Measurements from ENCODE around the gene SPG21. TPM values are rescaled to one million over a fixed set of nuclear protein-coding genes. Genes with fewer than 3 reads are reported as not detected.

SPG21 gene
- total RNA-seq, 1 experiment from 2014 or later, result 111 TPM

GRCh38 chr15:64930019-64930652 lies 59.6 kb downstream of the SPG21 start:
- Histone ChIP-seq H3K79me2 (ENCODE audit: low read length) (no peaks in the 10 kb centered on the region), H3K4me1 (ENCODE audit: low read length) (no peaks in the 10 kb centered on the region), H4K20me1 (ENCODE audit: insufficient read depth, low read depth, low read length) (no peaks in the 10 kb centered on the region), H2AFZ (ENCODE audit: low read length) (no peak overlapping the region), H3K27me3 (ENCODE audit: low read length) (no peaks in the 10 kb centered on the region), H3K9me3 (ENCODE audit: low read length) (no peaks in the 10 kb centered on the region), H3K4me2 (ENCODE audit: low read depth, low read length, poor library complexity, severe bottlenecking) (no peak overlapping the region), H3K4me3 (ENCODE audit: low read length) (no peak overlapping the region), H3K36me3 (ENCODE audit: insufficient read depth, low read length) (no peaks in the 10 kb centered on the region), H3K27ac (ENCODE audit: low read length) (no peak overlapping the region), H3K9me2 (replicated peaks; ENCODE audit: insufficient read depth, low read length) (no peaks in the 10 kb centered on the region), H3K9ac (ENCODE audit: low read length) (no peak overlapping the region)
- DNase-seq, result no peak

DNA sequence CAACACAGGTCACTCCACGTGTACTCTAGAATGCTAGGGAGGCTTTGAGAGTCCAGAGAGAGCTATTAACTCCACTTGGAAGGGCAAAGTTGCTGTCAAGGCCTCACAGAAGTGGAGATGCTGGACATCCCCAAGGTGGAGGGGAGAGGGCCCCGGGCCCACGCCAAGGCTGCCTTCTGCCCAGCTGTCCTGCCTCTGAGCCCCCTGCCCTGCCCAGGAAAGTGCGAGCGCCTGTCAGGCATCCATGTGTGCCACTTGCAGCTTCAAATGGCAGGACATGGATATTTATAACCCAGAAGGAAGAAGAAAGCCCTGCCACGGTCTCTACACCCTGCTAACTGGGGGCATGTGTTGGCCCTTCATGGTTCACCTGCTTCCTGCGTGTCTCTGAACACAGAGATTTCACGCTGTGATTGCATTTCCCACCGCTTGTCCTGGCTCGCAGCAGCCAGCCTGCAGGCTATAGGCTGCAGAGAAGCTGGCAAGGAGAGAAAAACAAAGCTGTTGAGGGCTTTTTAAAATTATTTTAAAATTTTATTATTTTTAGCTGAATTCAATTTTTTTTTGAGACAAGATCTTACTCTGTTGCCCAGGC lies 61.0 kb downstream of the SPG21 start:
- Histone ChIP-seq H3K9me3 (ENCODE audit: low read length) (no peaks in the 10 kb centered on the region), H3K79me2 (ENCODE audit: low read length) (no peaks in the 10 kb centered on the region), H3K4me2 (ENCODE audit: low read depth, low read length, poor library complexity, severe bottlenecking) (no peak overlapping the region), H3K27me3 (ENCODE audit: low read length) (no peaks in the 10 kb centered on the region), H2AFZ (ENCODE audit: low read length) (no peak overlapping the region), H3K9ac (ENCODE audit: low read length) (no peak overlapping the region), H3K36me3 (ENCODE audit: insufficient read depth, low read length) (no peaks in the 10 kb centered on the region), H3K27ac (ENCODE audit: low read length) (no peak overlapping the region), H3K4me3 (ENCODE audit: low read length) (no peak overlapping the region), H3K9me2 (replicated peaks; ENCODE audit: insufficient read depth, low read length) (no peaks in the 10 kb centered on the region), H4K20me1 (ENCODE audit: insufficient read depth, low read depth, low read length) (no peaks in the 10 kb centered on the region), H3K4me1 (ENCODE audit: low read length) (no peaks in the 10 kb centered on the region)
- DNase-seq, result no peak

- H3K9me2 ChIP-seq (replicated peaks; ENCODE audit: insufficient read depth, low read length), result no peaks in the 10 kb centered on the region
- no peak overlapping the region for H3K27ac ChIP-seq (ENCODE audit: low read length)
These were observed 63.1 kb downstream of the SPG21 start for GRCh38 chr15:64926661-64927060.

DNA sequence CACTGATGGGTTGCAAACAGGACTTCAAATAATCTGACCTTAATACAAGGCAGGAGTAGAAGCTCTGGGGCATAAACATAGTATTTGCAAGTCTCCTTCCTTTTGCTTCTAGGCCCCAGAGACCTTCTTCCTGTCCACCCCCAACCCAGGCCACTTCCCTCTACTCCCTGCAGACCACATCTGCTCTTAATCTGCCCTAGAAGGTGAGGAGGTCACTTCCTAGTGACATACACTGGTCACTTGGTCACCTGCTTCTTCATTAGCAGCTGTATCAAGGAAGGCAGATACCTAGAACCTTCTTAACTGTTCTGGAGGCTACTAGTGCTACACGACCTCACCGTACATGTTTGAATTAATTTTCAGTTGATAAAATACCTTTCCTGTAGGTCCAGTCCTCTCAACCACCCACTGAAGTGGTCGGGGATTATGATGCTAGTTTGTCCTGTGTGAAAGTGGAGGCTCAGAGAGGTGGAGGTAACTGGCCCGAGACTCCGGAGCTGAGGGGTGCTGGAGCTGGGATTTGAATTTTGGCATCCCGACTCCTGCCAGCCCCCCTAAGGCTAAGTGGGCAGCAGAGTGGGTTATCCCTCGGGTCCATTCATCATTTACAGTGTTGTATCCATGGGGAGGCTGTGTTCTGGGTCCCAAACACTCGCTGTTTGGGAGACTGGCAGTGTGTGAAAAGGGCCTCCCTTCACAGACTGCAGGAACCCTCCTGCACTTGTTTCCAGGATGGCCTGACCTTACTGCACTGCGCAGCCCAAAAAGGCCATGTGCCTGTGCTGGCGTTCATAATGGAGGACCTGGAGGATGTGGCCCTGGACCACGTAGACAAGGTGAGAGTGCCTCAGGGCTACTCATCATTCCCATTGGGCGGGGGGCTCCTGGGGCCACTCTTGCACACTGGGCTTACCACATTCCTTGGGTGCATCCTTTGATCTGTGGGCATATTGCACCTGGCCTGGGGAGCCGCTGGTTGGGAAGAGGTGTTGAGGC lies 64.1 kb downstream of the SPG21 start:
- Histone ChIP-seq H4K20me1 (ENCODE audit: insufficient read depth, low read depth, low read length) (no peaks in the 10 kb centered on the region), H2AFZ (ENCODE audit: low read length) (no peak overlapping the region), H3K27ac (ENCODE audit: low read length) (no peak overlapping the region), H3K9me3 (ENCODE audit: low read length) (no peaks in the 10 kb centered on the region), H3K9me2 (replicated peaks; ENCODE audit: insufficient read depth, low read length) (no peaks in the 10 kb centered on the region), H3K79me2 (ENCODE audit: low read length) (no peaks in the 10 kb centered on the region), H3K36me3 (ENCODE audit: insufficient read depth, low read length) (no peaks in the 10 kb centered on the region), H3K9ac (ENCODE audit: low read length) (no peak overlapping the region), H3K4me3 (ENCODE audit: low read length) (no peak overlapping the region), H3K4me2 (ENCODE audit: low read depth, low read length, poor library complexity, severe bottlenecking) (no peak overlapping the region), H3K27me3 (ENCODE audit: low read length) (no peaks in the 10 kb centered on the region), H3K4me1 (ENCODE audit: low read length) (no peaks in the 10 kb centered on the region)
- DNase-seq, result no peak

More at GRCh38 chr15:64926661-64927060, 63.1 kb downstream of the SPG21 start:
- Histone ChIP-seq H3K9ac (ENCODE audit: low read length) (no peak overlapping the region), H3K4me3 (ENCODE audit: low read length) (no peak overlapping the region), H3K27me3 (ENCODE audit: low read length) (no peaks in the 10 kb centered on the region), H2AFZ (ENCODE audit: low read length) (no peak overlapping the region), H3K4me2 (ENCODE audit: low read depth, low read length, poor library complexity, severe bottlenecking) (no peak overlapping the region), H3K79me2 (ENCODE audit: low read length) (no peaks in the 10 kb centered on the region), H4K20me1 (ENCODE audit: insufficient read depth, low read depth, low read length) (no peaks in the 10 kb centered on the region), H3K36me3 (ENCODE audit: insufficient read depth, low read length) (no peaks in the 10 kb centered on the region), H3K4me1 (ENCODE audit: low read length) (no peaks in the 10 kb centered on the region), H3K9me3 (ENCODE audit: low read length) (no peaks in the 10 kb centered on the region)
- DNase-seq, result no peak

DNA sequence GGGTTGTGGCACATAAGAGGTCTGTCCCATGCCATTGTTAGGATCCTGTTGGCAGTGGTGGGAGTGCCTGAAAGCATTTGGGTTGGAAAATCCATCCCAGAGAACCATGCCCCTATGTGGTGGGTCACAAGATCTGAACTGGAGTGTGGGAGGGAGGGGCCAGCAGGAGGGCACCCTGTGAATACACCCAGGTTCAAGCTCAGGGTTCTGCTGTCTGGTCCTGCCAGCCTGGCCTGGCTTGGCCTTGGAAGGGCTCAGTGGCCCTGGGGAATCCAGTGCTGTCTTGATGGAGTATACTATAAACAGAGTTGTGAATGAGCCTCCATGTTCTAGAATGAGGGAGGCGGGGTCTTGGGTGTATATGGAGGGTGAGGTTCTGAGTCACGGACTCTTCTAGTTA lies 66.2 kb downstream of the SPG21 start:
- H3K9ac ChIP-seq (ENCODE audit: low read length), result no peak overlapping the region
- H3K4me1 ChIP-seq (ENCODE audit: low read length), result no peaks in the 10 kb centered on the region
- no peaks in the 10 kb centered on the region for H3K79me2 ChIP-seq (ENCODE audit: low read length)
- no peaks in the 10 kb centered on the region for H3K36me3 ChIP-seq (ENCODE audit: insufficient read depth, low read length)
- H3K27me3 ChIP-seq (ENCODE audit: low read length), result no peaks in the 10 kb centered on the region
- DNase-seq, result no peak
- H3K27ac ChIP-seq (ENCODE audit: low read length), result no peak overlapping the region
- no peak overlapping the region for H2AFZ ChIP-seq (ENCODE audit: low read length)
- H3K4me2 ChIP-seq (ENCODE audit: low read depth, low read length, poor library complexity, severe bottlenecking), result no peak overlapping the region
- H3K9me3 ChIP-seq (ENCODE audit: low read length), result no peaks in the 10 kb centered on the region
- H3K9me2 ChIP-seq (replicated peaks; ENCODE audit: insufficient read depth, low read length), result no peaks in the 10 kb centered on the region
- H4K20me1 ChIP-seq (ENCODE audit: insufficient read depth, low read depth, low read length), result no peaks in the 10 kb centered on the region
- H3K4me3 ChIP-seq (ENCODE audit: low read length), result no peak overlapping the region

GRCh38 chr15:64921711-64922110 lies 68.0 kb downstream of the SPG21 start:
- Histone ChIP-seq H3K4me1 (ENCODE audit: low read length) (no peaks in the 10 kb centered on the region), H3K4me2 (ENCODE audit: low read depth, low read length, poor library complexity, severe bottlenecking) (no peak overlapping the region), H3K4me3 (ENCODE audit: low read length) (no peak overlapping the region), H3K36me3 (ENCODE audit: insufficient read depth, low read length) (no peaks in the 10 kb centered on the region), H4K20me1 (ENCODE audit: insufficient read depth, low read depth, low read length) (no peaks in the 10 kb centered on the region), H2AFZ (ENCODE audit: low read length) (no peak overlapping the region), H3K27me3 (ENCODE audit: low read length) (no peaks in the 10 kb centered on the region), H3K9ac (ENCODE audit: low read length) (no peak overlapping the region), H3K27ac (ENCODE audit: low read length) (no peak overlapping the region), H3K9me2 (replicated peaks; ENCODE audit: insufficient read depth, low read length) (no peaks in the 10 kb centered on the region), H3K79me2 (ENCODE audit: low read length) (no peaks in the 10 kb centered on the region), H3K9me3 (ENCODE audit: low read length) (no peaks in the 10 kb centered on the region)
- no peak for DNase-seq

DNA sequence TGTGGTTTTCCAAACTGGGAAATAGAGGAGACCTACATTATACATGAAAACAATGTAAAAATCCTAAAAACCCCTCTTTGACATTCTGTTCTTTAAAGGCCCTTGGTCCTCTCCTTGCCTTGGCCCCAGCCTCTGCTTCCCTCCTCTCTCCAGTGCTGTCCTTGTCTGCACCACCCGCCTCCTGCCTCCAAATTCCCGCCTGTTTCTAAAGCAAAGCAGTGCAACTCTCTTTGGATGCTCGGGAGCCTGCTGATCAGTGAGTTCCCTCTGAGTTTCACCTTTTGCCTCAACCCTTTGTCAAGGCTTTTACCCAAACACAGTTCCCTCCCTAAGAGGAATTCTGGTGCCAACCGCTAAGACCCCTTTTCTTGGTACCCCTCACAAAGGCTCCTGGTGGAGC lies 70.0 kb downstream of the SPG21 start:
- Histone ChIP-seq H3K4me1 (ENCODE audit: low read length) (no peaks in the 10 kb centered on the region), H4K20me1 (ENCODE audit: insufficient read depth, low read depth, low read length) (no peaks in the 10 kb centered on the region), H3K9ac (ENCODE audit: low read length) (no peak overlapping the region), H3K27me3 (ENCODE audit: low read length) (no peaks in the 10 kb centered on the region), H2AFZ (ENCODE audit: low read length) (no peak overlapping the region), H3K4me3 (ENCODE audit: low read length) (no peak overlapping the region), H3K79me2 (ENCODE audit: low read length) (no peaks in the 10 kb centered on the region), H3K9me3 (ENCODE audit: low read length) (no peaks in the 10 kb centered on the region), H3K9me2 (replicated peaks; ENCODE audit: insufficient read depth, low read length) (no peaks in the 10 kb centered on the region), H3K4me2 (ENCODE audit: low read depth, low read length, poor library complexity, severe bottlenecking) (no peak overlapping the region), H3K27ac (ENCODE audit: low read length) (no peak overlapping the region), H3K36me3 (ENCODE audit: insufficient read depth, low read length) (no peaks in the 10 kb centered on the region)
- no peak for DNase-seq

DNA sequence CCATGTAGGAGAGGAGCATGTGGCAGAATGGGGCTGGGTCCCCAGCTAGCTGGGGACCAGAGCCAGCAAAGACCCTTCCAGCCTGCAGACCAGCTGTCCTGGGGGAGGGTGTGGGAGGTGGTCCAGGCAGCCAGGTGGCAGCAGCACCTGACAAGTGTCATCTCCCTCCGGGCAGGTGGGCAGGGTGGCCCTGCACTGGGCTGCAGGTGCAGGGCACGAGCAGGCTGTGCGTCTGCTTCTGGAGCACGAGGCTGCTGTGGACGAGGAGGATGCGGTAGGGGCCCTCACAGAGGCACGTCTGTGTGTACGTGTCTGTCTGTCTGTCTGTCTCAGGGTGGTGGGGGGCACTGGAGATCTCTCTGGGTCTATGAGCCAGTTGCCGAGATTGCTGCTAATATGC lies 72.5 kb downstream of the SPG21 start:
- no peaks in the 10 kb centered on the region for H4K20me1 ChIP-seq (ENCODE audit: insufficient read depth, low read depth, low read length)
- H3K4me2 ChIP-seq (ENCODE audit: low read depth, low read length, poor library complexity, severe bottlenecking), result no peak overlapping the region
- H2AFZ ChIP-seq (ENCODE audit: low read length), result no peak overlapping the region
- H3K79me2 ChIP-seq (ENCODE audit: low read length), result no peaks in the 10 kb centered on the region
- no peaks in the 10 kb centered on the region for H3K9me2 ChIP-seq (replicated peaks; ENCODE audit: insufficient read depth, low read length)
- no peak overlapping the region for H3K9ac ChIP-seq (ENCODE audit: low read length)
- H3K9me3 ChIP-seq (ENCODE audit: low read length), result no peaks in the 10 kb centered on the region
- no peaks in the 10 kb centered on the region for H3K4me1 ChIP-seq (ENCODE audit: low read length)
- no peak overlapping the region for H3K27ac ChIP-seq (ENCODE audit: low read length)
- H3K36me3 ChIP-seq (ENCODE audit: insufficient read depth, low read length), result no peaks in the 10 kb centered on the region
- H3K4me3 ChIP-seq (ENCODE audit: low read length), result no peak overlapping the region
- H3K27me3 ChIP-seq (ENCODE audit: low read length), result no peaks in the 10 kb centered on the region
- DNase-seq, result no peak

All from Karpas-422 (cell line).